Hematopoietic multipotent progenitor cell treated with erythropoietin and hydrocortisone succinate and interleukin-3 and kit ligand, for 4 days (in vitro differentiated cells): Measurements from ENCODE around the gene PPM1G.
"Not testable (repeated sequence)": the region's sequence is repeated elsewhere in the genome, so short reads cannot be mapped to it uniquely, and the experiment has no call there.

Experiments
- DNase-seq: peaks from one replicate; pipeline ENCODE4 v3.0.0-alpha.2; 2015

The PPM1G gene

GRCh38 chr2:27375513-27376099 lies 33.8 kb downstream of the PPM1G start:
- no peak for DNase-seq

DNA sequence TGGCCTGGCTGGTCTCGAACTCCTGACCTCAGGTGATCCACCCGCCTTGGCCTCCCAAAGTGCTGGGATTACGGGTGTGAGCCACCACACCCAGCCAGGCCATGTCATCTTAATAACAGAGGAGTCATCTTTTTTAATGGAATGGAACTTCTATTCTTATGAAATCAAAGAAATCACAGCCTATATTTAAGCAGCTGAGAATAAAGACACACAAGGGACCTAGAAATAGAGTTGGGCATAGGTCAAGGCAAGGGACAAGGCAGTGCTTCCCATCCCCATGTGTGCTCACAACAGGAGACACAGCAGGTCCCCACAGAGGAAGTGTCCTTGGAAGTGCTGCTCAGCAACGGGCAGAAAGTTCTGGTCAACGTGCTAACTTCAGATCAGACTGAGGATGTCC lies 35.8 kb downstream of the PPM1G start:
- DNase-seq: no peak

- no peak for DNase-seq
These were observed 36.5 kb downstream of the PPM1G start for GRCh38 chr2:27372937-27373336.

- peak; percentile 93 for DNase-seq
These were observed 38.4 kb downstream of the PPM1G start for GRCh38 chr2:27370816-27371620.

DNA sequence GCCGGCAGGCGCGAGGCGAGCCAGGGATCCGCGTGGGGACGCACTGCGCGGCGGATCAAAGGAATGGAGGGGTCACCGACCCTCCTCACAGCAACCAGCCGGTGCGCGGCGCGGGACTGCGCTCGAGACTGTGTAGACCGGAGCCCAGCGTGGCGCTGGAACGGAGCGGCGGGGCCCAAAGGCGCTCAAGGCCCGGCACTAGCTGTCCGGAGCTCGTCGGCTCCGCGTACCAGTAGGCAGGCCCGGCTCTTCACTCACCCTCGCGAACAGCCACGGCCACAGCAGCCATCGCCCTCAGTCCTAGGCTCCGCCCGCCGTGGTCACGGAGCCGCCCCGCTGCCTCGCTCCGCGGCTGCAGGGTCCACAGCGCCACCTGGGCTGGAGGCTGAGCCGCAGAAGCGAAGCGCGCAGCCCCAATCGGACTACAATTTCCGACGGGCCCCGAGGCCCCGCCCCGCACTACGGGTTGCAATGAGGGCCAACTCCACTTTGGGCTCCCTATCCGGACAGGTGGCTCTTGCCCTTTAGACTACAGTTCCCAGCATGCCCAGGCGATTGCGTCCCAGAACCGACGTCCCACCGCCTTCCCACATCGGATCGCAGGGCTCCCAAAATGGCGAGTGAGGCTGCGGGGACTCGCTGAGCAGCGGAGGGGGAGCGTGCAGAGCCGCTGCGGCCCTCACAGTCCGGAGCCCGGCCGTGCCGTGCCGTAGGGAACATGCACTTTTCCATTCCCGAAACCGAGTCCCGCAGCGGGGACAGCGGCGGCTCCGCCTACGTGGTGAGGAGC lies 39.2 kb downstream of the PPM1G start, which contains the start of the genes EIF2B4 and SNX17:
TSS of gene EIF2B4 (minus strand) at position 313 of the 790 bp plus-strand sequence. CDS start at position 289, 24 bp downstream.
TSS of gene SNX17 (plus strand) at position 591 of the 790 bp plus-strand sequence. CDS start at position 719, 128 bp downstream.
- peak; percentile 100 for DNase-seq

- peak; percentile 69 for DNase-seq
These were observed 39.8 kb downstream of the PPM1G start for GRCh38 chr2:27369471-27370025.

DNA sequence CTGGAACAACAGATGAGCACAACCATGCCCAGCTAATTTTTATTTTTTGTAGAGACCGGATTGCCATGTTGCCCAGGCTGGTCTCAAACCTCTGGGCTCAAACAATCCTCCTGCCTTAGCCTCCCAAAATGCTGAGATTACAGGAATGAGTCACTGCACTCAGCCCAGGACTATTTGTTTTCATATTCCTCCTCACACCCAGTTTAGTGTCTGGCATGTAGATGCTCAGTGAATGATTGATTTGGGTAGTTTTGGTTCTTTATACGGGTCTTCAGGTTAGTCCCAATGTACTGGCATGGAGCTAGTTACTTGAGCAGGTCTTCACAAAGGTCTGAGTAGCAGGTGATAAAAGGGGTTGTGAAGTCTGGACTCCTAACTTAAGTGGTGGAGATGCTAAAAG lies 45.5 kb downstream of the PPM1G start:
- DNase-seq: no peak

DNA sequence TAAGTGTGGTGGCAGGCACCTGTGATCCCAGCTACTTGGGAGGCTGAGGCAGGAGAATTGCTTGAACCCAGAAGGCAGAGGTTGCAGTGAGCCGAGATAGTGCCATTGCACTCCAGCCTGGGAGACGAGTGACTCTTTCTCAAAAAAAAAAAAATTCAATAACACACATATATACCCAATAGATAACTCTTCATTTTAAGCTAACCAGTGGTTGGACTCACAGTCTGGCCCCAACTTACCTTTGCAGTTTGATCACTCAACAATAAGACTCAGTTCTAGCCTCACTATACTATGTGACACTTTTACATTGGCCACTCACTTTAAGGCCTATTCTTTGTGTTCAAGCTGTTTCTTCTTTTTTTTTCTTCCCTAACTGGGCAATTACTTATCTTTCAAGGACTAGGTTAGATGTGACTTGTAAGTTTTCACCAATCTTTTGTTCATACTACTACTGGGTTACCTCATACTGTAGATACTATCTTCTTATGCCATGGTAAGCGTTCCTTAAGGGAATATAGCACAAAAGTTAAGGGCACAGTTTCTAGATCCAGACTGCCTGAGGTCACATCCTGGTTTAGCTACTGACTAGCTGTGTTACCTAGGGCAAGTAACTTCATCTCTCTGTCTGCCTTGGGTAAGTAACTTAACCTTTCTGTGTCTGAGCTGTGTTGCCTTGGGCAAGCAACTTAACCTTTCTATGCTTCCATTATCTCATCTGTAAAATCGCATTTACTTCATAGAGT lies 46.5 kb downstream of the PPM1G start:
- DNase-seq: no peak

GRCh38 chr2:27356382-27357181 lies 52.8 kb downstream of the PPM1G start, which contains the start of gene GTF3C2:
GTF3C2 (minus strand) TSS chr2:27356764; CDS start chr2:27343554, 13,210 bp downstream.
- DNase-seq: peak; percentile 99

- DNase-seq: peak; percentile 88
These were observed 53.4 kb downstream of the PPM1G start for GRCh38 chr2:27356056-27356381.

- DNase-seq: no peak
These were observed 54.8 kb downstream of the PPM1G start for GRCh38 chr2:27354597-27354927.

DNA sequence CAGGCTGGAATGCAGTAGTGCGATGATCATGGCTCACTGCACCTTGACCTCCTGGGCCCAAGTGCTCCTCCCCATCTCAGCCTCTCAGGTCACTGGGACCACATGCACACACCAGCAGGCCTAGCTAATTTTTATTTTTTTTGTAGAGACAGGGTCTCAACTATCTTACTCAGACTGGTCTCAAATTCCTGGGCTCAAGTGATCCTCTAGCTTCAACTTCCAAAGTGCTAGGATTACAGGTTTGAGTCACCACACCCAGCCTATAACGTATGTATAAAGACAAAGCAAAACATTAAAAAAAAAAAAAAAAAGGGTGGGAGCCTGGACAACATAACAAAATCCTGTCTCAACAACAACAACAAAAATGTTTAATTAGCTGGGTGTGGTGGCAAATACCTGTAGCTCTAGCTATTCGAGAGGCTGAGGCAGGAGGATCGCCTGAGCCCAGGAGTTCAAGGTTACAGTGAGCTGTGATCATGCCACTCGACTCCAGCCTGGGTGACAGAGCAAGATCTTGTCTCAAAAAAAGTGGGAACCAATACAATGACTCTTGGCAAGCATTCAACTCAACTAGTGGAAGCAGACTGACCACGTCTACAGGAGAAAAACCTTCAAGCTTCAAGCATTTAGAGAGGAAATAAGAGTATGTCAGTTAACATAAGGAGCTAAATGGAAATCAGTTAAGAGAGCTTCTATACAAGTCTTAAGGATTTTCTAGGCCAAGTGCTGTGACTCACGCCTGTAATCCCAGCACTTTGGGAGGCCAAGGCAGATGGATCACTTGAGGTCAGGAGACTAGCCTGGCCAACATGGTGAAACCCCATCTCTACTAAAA lies 55.4 kb downstream of the PPM1G start:
- peak; percentile 83 for DNase-seq

GRCh38 chr2:27353386-27353761 lies 56.0 kb downstream of the PPM1G start:
- not testable (repeated sequence) for DNase-seq

GRCh38 chr2:27351802-27352598 lies 57.4 kb downstream of the PPM1G start:
- DNase-seq: no peak

- DNase-seq: no peak
These were observed 59.2 kb downstream of the PPM1G start for GRCh38 chr2:27350106-27350693.

DNA sequence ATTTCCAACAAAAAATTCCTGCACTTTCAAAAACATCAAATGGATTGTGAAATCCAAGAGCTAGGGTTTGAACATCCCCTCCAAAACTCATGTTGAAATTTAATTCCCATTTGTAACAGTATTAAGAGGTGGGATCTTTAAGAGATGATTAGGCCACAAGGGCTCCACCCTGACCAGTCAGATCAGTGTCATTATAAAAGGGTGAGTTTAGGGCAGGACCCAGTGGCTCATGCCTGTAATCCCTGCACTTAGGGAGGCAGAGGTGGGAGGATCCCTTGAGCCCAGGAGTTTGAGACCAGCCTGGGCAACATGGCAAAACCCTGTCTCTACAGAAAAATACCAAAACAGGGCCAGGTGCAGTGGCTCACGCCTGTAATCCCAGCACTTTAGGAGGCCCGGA lies 61.8 kb downstream of the PPM1G start:
- DNase-seq: no peak

- DNase-seq: no peak
These were observed 73.2 kb downstream of the PPM1G start for GRCh38 chr2:27336173-27336572.

DNA sequence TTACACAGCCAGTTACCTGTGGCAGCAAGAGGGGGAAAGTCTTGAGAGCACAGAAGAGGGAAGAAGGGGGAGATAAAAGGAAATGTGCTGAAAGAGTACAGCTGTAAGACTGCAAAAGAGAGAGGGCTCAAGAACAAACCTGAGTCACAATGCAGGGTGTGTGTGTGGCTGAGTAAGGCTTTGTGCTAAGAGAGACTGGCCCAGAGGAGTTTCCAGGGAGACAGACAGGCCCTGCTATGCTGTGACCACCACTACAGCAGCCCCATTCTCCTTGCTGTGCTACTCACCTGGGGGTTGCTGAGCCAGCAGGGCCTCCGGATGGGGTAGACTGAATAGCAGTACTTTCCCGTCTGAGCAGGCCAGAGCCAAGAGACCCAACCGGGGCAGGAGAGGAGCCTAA lies 74.1 kb downstream of the PPM1G start:
- no peak for DNase-seq
